PFSK-1 (cell line): ENCODE results near the gene ABTB1.

ENCODE experiments used
- POLR2AphosphoS5 ChIP-seq: IDR thresholded peaks from 2 replicates; pipeline ENCODE4 v1.6.1; 2012; ENCODE audit warnings: low read depth, mild to moderate bottlenecking, control low read depth, low read length, moderate library complexity
- SIN3A ChIP-seq: IDR thresholded peaks from 2 replicates; pipeline ENCODE4 v1.6.1; 2012; ENCODE audit warnings: mild to moderate bottlenecking, low read length, moderate library complexity, borderline replicate concordance; ENCODE audit not compliant: insufficient read depth
- TAF1 ChIP-seq: IDR thresholded peaks from 2 replicates; pipeline ENCODE4 v1.6.1; 2012; ENCODE audit warnings: low read length, control low read depth, borderline replicate concordance; ENCODE audit not compliant: insufficient read depth
- TF ChIP-seq, protein P1 (sequence below), 2 experiments: IDR thresholded peaks; 2 replicates each; pipeline versions ENCODE4 v1.6.1 to v1.8.0; 2011 to 2012; ENCODE audit warnings: low read depth in 2 of 2, low read length in 2 of 2, control low read depth in 1 of 2, inconsistent platforms in 1 of 2, mild to moderate bottlenecking in 1 of 2, moderate library complexity in 1 of 2; ENCODE audit not compliant: insufficient read depth in 1 of 2

DNA sequence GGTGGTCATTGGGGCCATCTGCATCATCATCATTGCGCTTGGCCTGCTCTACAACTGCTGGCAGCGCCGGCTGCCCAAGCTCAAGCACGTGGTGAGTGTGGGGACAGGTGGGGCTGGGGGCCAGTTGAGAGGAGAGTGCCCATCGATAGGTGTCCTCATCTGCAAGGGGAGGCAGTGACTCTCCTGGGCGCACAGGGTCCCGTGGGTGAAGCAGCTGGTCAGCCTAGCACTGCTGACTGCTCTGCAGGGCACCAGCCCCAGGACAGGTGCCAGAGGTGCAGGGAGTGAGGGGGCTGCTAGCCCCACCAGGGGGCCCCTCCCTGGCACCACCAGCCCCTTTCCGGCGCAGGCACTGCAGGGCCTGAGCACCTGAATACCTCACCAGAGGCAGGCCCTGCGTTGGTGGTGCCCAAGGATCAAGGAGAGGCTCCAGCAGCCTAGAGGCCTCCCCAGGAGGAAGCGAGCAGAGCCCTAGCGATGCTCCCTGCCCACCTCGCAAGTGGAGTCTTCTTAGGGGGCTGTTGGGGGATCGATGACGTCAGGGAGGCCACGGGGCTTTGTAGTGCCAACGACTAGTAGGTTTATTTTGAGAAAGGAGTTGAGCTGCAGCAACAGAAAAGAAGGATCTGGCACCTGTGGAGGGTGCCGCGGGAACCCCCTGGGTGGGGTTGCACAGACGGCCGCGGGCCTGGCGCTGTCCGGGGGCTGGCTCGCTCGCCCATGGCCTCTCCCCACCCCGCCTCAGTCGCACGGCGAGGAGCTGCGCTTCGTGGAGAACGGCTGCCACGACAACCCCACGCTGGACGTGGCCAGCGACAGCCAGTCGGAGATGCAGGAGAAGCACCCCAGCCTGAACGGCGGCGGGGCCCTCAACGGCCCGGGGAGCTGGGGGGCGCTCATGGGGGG lies 976 bp upstream of the ABTB1 start:
- TF ChIP-seq, protein P1, sequence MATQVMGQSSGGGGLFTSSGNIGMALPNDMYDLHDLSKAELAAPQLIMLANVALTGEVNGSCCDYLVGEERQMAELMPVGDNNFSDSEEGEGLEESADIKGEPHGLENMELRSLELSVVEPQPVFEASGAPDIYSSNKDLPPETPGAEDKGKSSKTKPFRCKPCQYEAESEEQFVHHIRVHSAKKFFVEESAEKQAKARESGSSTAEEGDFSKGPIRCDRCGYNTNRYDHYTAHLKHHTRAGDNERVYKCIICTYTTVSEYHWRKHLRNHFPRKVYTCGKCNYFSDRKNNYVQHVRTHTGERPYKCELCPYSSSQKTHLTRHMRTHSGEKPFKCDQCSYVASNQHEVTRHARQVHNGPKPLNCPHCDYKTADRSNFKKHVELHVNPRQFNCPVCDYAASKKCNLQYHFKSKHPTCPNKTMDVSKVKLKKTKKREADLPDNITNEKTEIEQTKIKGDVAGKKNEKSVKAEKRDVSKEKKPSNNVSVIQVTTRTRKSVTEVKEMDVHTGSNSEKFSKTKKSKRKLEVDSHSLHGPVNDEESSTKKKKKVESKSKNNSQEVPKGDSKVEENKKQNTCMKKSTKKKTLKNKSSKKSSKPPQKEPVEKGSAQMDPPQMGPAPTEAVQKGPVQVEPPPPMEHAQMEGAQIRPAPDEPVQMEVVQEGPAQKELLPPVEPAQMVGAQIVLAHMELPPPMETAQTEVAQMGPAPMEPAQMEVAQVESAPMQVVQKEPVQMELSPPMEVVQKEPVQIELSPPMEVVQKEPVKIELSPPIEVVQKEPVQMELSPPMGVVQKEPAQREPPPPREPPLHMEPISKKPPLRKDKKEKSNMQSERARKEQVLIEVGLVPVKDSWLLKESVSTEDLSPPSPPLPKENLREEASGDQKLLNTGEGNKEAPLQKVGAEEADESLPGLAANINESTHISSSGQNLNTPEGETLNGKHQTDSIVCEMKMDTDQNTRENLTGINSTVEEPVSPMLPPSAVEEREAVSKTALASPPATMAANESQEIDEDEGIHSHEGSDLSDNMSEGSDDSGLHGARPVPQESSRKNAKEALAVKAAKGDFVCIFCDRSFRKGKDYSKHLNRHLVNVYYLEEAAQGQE (IDR thresholded peaks at IDR 0.05; ENCODE audit: insufficient read depth in 1 of 2, low read depth in 2 of 2, low read length in 2 of 2) = no peak
- no peak for TF ChIP-seq TAF1
- no peak; the same call in 1 of the 2 replicates for TF ChIP-seq POLR2AphosphoS5
- no peak for TF ChIP-seq SIN3A
